Activated CD4-positive, alpha-beta T cell treated with anti-CD3 and anti-CD28 coated beads, Interleukin-2, Interleukin-4, amounts not matched to agents 100 ng/mL and 50 ng/mL, durations not matched to agents 16 hours and 8 hours (primary cell): ENCODE data around the gene DIS3L2.
"Not testable (repeated sequence)": the region's sequence is repeated elsewhere in the genome, so short reads cannot be mapped to it uniquely, and the experiment has no call there.

ENCODE experiments used
- DNase-seq: peaks from one replicate; pipeline ENCODE4 v3.0.0-alpha.2; 2020; ENCODE audit warnings: low spot score

Gene DIS3L2

GRCh38 chr2:232372231-232373208 is 411.0 kb downstream of the DIS3L2 start:
- DNase-seq, result no peak

- DNase-seq, result no peak
These were observed 412.8 kb downstream of the DIS3L2 start for GRCh38 chr2:232374356-232374755.

- DNase-seq, result no peak
These were observed 413.7 kb downstream of the DIS3L2 start for GRCh38 chr2:232375164-232375563.

- no peak for DNase-seq
These were observed 414.7 kb downstream of the DIS3L2 start for GRCh38 chr2:232376260-232376659.

GRCh38 chr2:232376713-232377112 is 415.2 kb downstream of the DIS3L2 start:
- DNase-seq, result no peak

GRCh38 chr2:232377319-232377718 is 415.8 kb downstream of the DIS3L2 start:
- no peak for DNase-seq

GRCh38 chr2:232377841-232378734 is 416.6 kb downstream of the DIS3L2 start:
- no peak for DNase-seq

GRCh38 chr2:232378735-232379151 is 417.2 kb downstream of the DIS3L2 start, which contains the start of gene ALPP:
ALPP (plus strand) TSS chr2:232378751; CDS start chr2:232378803, 52 bp downstream.
- DNase-seq, result not testable (repeated sequence)

GRCh38 chr2:232379610-232380590 is 418.4 kb downstream of the DIS3L2 start:
- DNase-seq, result not testable (repeated sequence)

- DNase-seq, result peak; percentile 6
These were observed 419.9 kb downstream of the DIS3L2 start for GRCh38 chr2:232381204-232382031.

GRCh38 chr2:232382331-232383225 is 421.1 kb downstream of the DIS3L2 start:
- no peak for DNase-seq

- no peak for DNase-seq
These were observed 423.0 kb downstream of the DIS3L2 start for GRCh38 chr2:232384466-232384865.

- not testable (repeated sequence) for DNase-seq
These were observed 423.5 kb downstream of the DIS3L2 start for GRCh38 chr2:232385058-232385457.

- DNase-seq, result no peak
These were observed 424.4 kb downstream of the DIS3L2 start for GRCh38 chr2:232385660-232386489.

- no peak for DNase-seq
These were observed 424.9 kb downstream of the DIS3L2 start for GRCh38 chr2:232386490-232386739.
